ENCODE data around the gene CYLD.

DNA sequence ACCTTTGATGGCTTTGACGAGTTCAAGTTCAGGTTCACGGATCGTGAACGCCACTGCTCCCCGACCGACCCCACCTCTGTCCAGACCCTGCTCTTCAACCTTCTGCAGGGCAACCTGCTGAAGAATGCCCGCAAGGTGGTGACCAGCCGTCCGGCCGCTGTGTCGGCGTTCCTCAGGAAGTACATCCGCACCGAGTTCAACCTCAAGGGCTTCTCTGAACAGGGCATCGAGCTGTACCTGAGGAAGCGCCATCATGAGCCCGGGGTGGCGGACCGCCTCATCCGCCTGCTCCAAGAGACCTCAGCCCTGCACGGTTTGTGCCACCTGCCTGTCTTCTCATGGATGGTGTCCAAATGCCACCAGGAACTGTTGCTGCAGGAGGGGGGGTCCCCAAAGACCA, 30.8 kb upstream of the CYLD start:
- no peak for TF ChIP-seq EZH2phosphoT487 (IDR thresholded peaks at IDR 0.05; ENCODE audit: unreplicated experiment)
- TF ChIP-seq, protein P1, sequence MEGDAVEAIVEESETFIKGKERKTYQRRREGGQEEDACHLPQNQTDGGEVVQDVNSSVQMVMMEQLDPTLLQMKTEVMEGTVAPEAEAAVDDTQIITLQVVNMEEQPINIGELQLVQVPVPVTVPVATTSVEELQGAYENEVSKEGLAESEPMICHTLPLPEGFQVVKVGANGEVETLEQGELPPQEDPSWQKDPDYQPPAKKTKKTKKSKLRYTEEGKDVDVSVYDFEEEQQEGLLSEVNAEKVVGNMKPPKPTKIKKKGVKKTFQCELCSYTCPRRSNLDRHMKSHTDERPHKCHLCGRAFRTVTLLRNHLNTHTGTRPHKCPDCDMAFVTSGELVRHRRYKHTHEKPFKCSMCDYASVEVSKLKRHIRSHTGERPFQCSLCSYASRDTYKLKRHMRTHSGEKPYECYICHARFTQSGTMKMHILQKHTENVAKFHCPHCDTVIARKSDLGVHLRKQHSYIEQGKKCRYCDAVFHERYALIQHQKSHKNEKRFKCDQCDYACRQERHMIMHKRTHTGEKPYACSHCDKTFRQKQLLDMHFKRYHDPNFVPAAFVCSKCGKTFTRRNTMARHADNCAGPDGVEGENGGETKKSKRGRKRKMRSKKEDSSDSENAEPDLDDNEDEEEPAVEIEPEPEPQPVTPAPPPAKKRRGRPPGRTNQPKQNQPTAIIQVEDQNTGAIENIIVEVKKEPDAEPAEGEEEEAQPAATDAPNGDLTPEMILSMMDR (conservative IDR thresholded peaks at IDR 0.05; ENCODE audit: low read depth in 2 of 2): no peak

Measured in GM23338 (cell line).